HG03108 (cell line): ENCODE data around the gene RPL13.

Experiments
- ATAC-seq: cut with Tn5 transposase; IDR thresholded peaks from one replicate; pipeline ENCODE4 v1.9.1; 2021; ENCODE audit warnings: moderate library complexity; ENCODE audit not compliant: unreplicated experiment

Gene RPL13

GRCh38 chr16:89560378-89561141 lies at the start of gene RPL13:
RPL13 (plus strand) TSS chr16:89560682; CDS start chr16:89560960, 278 bp downstream.
- peak; percentile 86 for ATAC-seq

- ATAC-seq: no peak
Observed at GRCh38 chr16:89511374-89511773, 49.1 kb upstream of the RPL13 start.

- no peak for ATAC-seq
Observed at GRCh38 chr16:89512453-89512852, 48.0 kb upstream of the RPL13 start.

- no peak for ATAC-seq
Observed at GRCh38 chr16:89517128-89517527, 43.4 kb upstream of the RPL13 start.

- ATAC-seq: no peak
Observed at GRCh38 chr16:89519881-89520280, 40.6 kb upstream of the RPL13 start.

- ATAC-seq: no peak
Observed at GRCh38 chr16:89522287-89522686, 38.2 kb upstream of the RPL13 start.

- no peak for ATAC-seq
Observed at GRCh38 chr16:89523680-89524344, 36.7 kb upstream of the RPL13 start.

- no peak for ATAC-seq
Observed at GRCh38 chr16:89525146-89525913, 35.2 kb upstream of the RPL13 start.

- no peak for ATAC-seq
Observed at GRCh38 chr16:89529097-89529496, 31.4 kb upstream of the RPL13 start.

- no peak for ATAC-seq
Observed at GRCh38 chr16:89530401-89531381, 29.8 kb upstream of the RPL13 start.

- ATAC-seq: no peak
Observed at GRCh38 chr16:89531821-89532526, 28.5 kb upstream of the RPL13 start.

- no peak for ATAC-seq
Observed at GRCh38 chr16:89534252-89534756, 26.2 kb upstream of the RPL13 start.

- ATAC-seq: no peak
Observed at GRCh38 chr16:89536371-89536770, 24.1 kb upstream of the RPL13 start.

- ATAC-seq: no peak
Observed at GRCh38 chr16:89536886-89537548, 23.5 kb upstream of the RPL13 start.

- ATAC-seq: no peak
Observed at GRCh38 chr16:89537549-89537925, 22.9 kb upstream of the RPL13 start.

- ATAC-seq: no peak
Observed at GRCh38 chr16:89538286-89538685, 22.2 kb upstream of the RPL13 start.

- ATAC-seq: no peak
Observed at GRCh38 chr16:89540557-89540956, 19.9 kb upstream of the RPL13 start.

GRCh38 chr16:89541792-89542191 lies 18.7 kb upstream of the RPL13 start:
- ATAC-seq: no peak

GRCh38 chr16:89544113-89544512 lies 16.4 kb upstream of the RPL13 start:
- no peak for ATAC-seq
